GM19035 (cell line): ENCODE measurements around the gene ZSWIM6.

Experiments used
- ATAC-seq: cut with Tn5 transposase; IDR thresholded peaks from one replicate; pipeline ENCODE4 v1.9.1; 2021; ENCODE audit not compliant: unreplicated experiment

Gene ZSWIM6

GRCh38 chr5:61357745-61358144 lies 25.7 kb downstream of the ZSWIM6 start:
- ATAC-seq, result no peak

GRCh38 chr5:61362796-61363368 lies 30.8 kb downstream of the ZSWIM6 start:
- no peak for ATAC-seq

GRCh38 chr5:61363401-61364114 lies 31.5 kb downstream of the ZSWIM6 start:
- no peak for ATAC-seq

GRCh38 chr5:61366497-61367240 lies 34.6 kb downstream of the ZSWIM6 start:
- ATAC-seq, result no peak

- ATAC-seq, result no peak
Observed at GRCh38 chr5:61370506-61370905, 38.4 kb downstream of the ZSWIM6 start.

DNA sequence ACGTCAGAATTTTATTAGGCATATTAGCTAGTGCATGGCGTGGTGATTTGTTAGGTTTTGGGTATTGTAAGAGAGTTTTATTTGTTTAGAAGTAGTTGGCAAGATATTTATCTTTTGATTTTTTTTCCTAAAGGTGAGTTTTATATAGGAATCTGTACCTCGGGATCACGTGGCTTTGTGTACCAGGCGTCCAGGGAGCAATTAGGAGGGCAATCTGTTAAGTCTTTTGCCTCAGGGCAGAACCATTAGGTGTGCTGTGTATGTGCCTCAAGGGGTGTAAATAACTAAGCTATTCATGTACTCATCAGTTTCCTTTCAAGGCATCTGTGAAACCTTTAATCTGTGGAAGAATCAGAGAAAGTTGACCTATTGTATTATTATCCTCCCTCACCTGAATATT lies 39.4 kb downstream of the ZSWIM6 start:
- ATAC-seq, result no peak

- no peak for ATAC-seq
Observed at GRCh38 chr5:61379677-61380076, 47.6 kb downstream of the ZSWIM6 start.

DNA sequence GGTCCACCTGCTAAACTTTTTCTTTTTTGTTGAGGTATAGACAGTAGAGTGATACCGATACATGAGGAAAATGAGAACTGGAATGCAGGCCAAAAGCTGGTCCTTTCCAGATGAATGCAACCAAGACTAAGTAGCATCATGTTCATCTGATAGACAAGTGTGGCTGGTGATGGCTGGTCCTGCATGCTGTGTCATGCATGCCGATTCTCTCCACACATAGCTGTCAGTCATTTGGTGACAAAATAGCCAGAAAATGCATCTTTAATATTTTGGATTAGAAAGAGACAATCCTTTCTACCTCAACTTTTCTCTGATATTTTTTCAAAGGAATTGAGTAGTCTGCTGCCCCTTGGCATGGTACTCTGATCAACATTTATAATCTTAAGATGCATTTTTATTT lies 49.9 kb downstream of the ZSWIM6 start:
- ATAC-seq, result no peak

- ATAC-seq, result no peak
Observed at GRCh38 chr5:61385627-61386026, 53.6 kb downstream of the ZSWIM6 start.

- no peak for ATAC-seq
Observed at GRCh38 chr5:61386045-61386800, 54.2 kb downstream of the ZSWIM6 start.

- ATAC-seq, result no peak
Observed at GRCh38 chr5:61389609-61390008, 57.6 kb downstream of the ZSWIM6 start.

GRCh38 chr5:61394078-61394704 lies 62.1 kb downstream of the ZSWIM6 start:
- ATAC-seq, result no peak

DNA sequence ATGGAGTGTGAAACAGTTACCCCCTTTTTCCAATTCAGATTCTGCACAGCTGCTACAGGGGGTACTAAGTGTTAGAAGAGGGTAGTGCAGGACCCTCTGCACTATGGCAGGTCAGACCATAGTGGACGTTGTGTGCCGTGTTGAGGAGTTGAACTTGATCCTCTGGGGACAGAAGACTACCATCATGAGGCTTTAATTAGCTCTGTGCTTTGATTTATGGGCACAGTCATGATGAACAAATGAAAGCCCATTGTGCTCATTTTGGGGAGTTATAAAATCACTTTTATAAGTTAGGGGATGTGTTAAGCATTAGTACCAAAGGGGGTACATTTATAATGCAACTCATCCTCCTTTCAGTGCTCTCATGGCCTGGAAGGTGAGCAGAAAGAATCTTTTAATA lies 62.7 kb downstream of the ZSWIM6 start:
- ATAC-seq, result no peak

DNA sequence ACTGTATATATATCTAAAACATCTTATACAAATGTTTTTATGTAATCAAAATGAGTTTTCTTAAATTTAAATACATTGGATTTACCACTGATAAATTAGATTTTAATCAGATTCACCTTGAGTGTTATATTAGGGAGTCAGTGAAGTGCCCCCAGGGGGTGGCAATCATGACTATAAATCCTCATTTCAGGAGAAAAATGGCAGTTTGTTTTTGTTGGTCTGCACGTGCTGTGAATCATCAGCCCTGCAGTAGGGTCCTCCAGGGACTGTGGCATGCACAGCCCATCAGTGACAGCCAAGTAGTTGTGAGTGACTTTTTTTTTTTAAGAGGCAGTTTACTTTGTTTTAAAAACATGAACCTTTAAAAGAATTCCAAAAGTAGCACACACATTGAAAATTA lies 65.2 kb downstream of the ZSWIM6 start:
- no peak for ATAC-seq

DNA sequence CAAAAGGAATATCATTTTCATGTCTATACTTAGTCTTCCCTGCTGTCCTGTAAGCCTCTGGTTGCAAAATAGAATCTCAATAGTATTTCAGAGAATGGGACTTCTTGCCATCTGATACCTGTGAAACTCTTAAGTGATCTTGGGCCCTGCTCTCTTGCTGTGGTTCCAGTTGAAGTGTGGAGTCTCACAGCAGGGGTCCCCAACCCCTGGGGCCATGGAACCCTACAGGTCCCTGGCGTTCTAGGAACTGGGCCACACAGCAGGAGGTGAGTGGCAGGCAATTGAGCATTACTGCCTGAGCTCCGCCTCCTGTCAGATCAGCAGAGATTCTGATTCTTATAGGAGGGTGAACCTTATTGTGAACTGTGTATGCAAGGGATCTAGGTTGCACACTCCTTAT lies 65.9 kb downstream of the ZSWIM6 start:
- ATAC-seq, result no peak

DNA sequence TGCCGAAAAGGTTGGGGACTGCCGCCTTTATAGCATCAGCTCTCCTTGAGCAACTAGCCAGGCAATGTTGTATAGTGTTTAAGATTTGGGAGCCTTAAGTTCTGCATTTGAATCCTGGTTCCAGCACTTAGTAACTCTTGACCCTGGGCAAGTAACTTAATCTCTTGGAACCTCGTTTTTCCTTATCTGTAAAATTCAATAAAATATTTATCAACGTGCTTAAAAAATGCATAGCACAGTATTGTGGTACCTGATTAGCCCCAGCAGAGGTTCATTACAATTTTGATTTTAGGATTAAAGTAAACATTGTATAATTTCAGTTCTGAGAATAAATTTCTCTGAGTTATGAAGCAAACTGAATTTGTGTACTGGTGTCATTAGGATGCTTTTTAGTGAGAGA lies 66.4 kb downstream of the ZSWIM6 start:
- no peak for ATAC-seq

DNA sequence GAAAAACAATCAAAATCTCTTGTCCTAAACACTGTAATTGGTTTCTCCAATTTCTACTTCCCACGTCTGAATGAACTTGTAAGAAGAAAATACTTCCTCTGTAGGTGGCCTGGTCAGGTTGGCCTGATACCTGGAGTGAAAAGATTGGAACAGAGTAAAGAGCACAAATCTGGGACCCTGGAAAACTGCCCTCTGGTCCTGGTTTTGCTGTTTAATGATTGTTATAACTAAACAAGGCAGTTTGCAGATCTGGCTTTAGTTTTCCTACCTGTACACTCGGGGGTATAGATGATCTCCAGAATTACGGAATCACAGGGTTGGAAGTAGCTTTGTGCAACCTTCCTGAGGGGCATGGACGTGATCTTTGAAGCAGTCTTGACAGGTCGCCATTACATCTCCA lies 67.6 kb downstream of the ZSWIM6 start:
- ATAC-seq, result no peak

- no peak for ATAC-seq
Observed at GRCh38 chr5:61401726-61402125, 69.7 kb downstream of the ZSWIM6 start.

GRCh38 chr5:61402244-61402823 lies 70.3 kb downstream of the ZSWIM6 start:
- no peak for ATAC-seq

- ATAC-seq, result no peak
Observed at GRCh38 chr5:61402970-61403900, 71.2 kb downstream of the ZSWIM6 start.
